ENCODE measurements around the gene NAPG. TPM values are rescaled to one million over a fixed set of nuclear protein-coding genes. Genes with fewer than 3 reads are reported as not detected.

Gene NAPG
- total RNA-seq (10 to 100 TPM; 16.6 to 23.0 TPM), polyA plus RNA-seq (10 to 100 TPM in 1 of 2 donors, 1 to 10 TPM in 1; 8.1 to 12.6 TPM)

DNA sequence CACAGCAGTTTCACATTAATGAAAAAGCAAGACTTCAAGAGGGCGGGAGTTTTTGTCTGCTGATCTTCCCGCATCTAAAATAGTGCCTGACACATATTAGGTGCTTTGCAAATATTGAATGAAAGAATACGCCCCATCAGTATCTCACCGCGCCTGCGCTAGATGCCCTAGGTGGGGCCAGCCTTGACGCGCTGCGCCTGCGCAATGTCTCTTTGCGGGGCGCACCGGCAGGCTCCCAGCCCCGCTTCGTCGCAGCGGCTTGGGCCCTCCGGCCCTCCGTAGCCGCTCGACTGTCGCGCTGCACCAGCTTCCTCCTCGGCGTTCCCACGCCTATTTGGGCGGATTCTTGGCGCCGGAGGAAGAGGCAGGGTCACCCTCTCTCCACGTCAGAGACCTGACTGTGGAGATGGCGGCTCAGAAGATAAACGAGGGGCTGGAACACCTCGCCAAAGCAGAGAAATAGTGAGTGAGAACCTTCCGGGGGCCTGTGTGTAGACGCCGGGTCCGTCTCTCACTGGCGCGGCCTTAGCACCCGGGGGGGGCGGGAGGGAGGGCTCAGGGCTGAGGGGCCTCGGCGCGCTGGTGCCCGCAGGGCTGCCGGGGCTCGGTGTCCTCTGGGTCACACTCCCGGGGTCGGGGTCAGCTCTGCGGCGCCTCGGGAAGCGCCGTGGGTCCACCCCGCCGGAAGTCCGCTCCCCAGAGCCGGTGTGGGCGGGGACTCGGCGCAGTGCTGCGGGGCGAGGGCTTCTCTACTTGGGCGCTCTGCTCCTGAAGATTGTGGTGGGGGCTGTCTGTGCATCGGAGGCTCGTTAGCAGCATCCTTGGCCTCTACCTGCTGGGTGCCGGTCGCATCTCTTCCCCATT is at the start of gene NAPG:
Gene NAPG, plus strand, starts transcription at position 331 of the 864 bp plus-strand sequence. Its CDS starts 76 bp downstream, at position 407.
- H3K4me3 ChIP-seq (ENCODE audit: low read depth in 1 of 3, low read length in 3 of 3), result peak within 1 kb of the TSS; percentile 92 to 98 (median 97)
- DNase-seq (ENCODE audit: low spot score), result peak; percentile 88
- peak within 1 kb of the TSS; percentile 4 to 70 for H3K9ac ChIP-seq (ENCODE audit: low read depth in 1 of 2, low read length in 2 of 2)
- H3K4me1 ChIP-seq (ENCODE audit: control insufficient read depth in 4 of 4, insufficient read depth in 4 of 4, low read length in 3 of 4), result peaks cover 9 to 30% (median 20%) of the 10 kb centered on the region in 4 donors
- peak within 1 kb of the TSS; percentile 60 to 77 for H3K27ac ChIP-seq (ENCODE audit: low read depth in 1 of 2, low read length in 2 of 2)
- no peaks in the 10 kb centered on the region for H3K9me3 ChIP-seq (ENCODE audit: control insufficient read depth in 4 of 4, low read length in 3 of 4)
- under 1% methylated on average over 68 of the region's 68 CpGs for WGBS
- H3K36me3 ChIP-seq (ENCODE audit: control insufficient read depth in 4 of 4, insufficient read depth in 3 of 4, low read depth in 1 of 4, low read length in 3 of 4), result no peaks in the 10 kb centered on the region
- TF ChIP-seq GABPA (IDR thresholded peaks at IDR 0.05 in 1 of 2, conservative IDR thresholded peaks at IDR 0.05 in 1 of 2), result peak in 1 of 2 donors; percentile 88
- peak; percentile 39 for TF ChIP-seq TAF1 (conservative IDR thresholded peaks at IDR 0.05)
- TF ChIP-seq EGR1 (IDR thresholded peaks at IDR 0.05; ENCODE audit: low read depth in 2 of 2), result peak in 1 of 2 donors; percentile 18
- peak; percentile 75 for TF ChIP-seq FOXA1 (IDR thresholded peaks at IDR 0.05)
- peak in 1 of 2 donors; percentile 32 for TF ChIP-seq HNF4A (conservative IDR thresholded peaks at IDR 0.05)
- peak; percentile 92 for TF ChIP-seq YY1 (IDR thresholded peaks at IDR 0.05)
- TF ChIP-seq JUND (IDR thresholded peaks at IDR 0.05), result peak in 1 of 2 donors; percentile 40
- TF ChIP-seq, protein P1, sequence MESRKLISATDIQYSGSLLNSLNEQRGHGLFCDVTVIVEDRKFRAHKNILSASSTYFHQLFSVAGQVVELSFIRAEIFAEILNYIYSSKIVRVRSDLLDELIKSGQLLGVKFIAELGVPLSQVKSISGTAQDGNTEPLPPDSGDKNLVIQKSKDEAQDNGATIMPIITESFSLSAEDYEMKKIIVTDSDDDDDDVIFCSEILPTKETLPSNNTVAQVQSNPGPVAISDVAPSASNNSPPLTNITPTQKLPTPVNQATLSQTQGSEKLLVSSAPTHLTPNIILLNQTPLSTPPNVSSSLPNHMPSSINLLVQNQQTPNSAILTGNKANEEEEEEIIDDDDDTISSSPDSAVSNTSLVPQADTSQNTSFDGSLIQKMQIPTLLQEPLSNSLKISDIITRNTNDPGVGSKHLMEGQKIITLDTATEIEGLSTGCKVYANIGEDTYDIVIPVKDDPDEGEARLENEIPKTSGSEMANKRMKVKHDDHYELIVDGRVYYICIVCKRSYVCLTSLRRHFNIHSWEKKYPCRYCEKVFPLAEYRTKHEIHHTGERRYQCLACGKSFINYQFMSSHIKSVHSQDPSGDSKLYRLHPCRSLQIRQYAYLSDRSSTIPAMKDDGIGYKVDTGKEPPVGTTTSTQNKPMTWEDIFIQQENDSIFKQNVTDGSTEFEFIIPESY (IDR thresholded peaks at IDR 0.05), result peak; percentile 94
- TF ChIP-seq, protein P2, sequence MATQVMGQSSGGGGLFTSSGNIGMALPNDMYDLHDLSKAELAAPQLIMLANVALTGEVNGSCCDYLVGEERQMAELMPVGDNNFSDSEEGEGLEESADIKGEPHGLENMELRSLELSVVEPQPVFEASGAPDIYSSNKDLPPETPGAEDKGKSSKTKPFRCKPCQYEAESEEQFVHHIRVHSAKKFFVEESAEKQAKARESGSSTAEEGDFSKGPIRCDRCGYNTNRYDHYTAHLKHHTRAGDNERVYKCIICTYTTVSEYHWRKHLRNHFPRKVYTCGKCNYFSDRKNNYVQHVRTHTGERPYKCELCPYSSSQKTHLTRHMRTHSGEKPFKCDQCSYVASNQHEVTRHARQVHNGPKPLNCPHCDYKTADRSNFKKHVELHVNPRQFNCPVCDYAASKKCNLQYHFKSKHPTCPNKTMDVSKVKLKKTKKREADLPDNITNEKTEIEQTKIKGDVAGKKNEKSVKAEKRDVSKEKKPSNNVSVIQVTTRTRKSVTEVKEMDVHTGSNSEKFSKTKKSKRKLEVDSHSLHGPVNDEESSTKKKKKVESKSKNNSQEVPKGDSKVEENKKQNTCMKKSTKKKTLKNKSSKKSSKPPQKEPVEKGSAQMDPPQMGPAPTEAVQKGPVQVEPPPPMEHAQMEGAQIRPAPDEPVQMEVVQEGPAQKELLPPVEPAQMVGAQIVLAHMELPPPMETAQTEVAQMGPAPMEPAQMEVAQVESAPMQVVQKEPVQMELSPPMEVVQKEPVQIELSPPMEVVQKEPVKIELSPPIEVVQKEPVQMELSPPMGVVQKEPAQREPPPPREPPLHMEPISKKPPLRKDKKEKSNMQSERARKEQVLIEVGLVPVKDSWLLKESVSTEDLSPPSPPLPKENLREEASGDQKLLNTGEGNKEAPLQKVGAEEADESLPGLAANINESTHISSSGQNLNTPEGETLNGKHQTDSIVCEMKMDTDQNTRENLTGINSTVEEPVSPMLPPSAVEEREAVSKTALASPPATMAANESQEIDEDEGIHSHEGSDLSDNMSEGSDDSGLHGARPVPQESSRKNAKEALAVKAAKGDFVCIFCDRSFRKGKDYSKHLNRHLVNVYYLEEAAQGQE (IDR thresholded peaks at IDR 0.05), result peak; percentile 49
- TF ChIP-seq ATF3 (IDR thresholded peaks at IDR 0.05), result no peak
- TF ChIP-seq RXRA (IDR thresholded peaks at IDR 0.05), result peak; percentile 43 to 51
- TF ChIP-seq, protein P3, sequence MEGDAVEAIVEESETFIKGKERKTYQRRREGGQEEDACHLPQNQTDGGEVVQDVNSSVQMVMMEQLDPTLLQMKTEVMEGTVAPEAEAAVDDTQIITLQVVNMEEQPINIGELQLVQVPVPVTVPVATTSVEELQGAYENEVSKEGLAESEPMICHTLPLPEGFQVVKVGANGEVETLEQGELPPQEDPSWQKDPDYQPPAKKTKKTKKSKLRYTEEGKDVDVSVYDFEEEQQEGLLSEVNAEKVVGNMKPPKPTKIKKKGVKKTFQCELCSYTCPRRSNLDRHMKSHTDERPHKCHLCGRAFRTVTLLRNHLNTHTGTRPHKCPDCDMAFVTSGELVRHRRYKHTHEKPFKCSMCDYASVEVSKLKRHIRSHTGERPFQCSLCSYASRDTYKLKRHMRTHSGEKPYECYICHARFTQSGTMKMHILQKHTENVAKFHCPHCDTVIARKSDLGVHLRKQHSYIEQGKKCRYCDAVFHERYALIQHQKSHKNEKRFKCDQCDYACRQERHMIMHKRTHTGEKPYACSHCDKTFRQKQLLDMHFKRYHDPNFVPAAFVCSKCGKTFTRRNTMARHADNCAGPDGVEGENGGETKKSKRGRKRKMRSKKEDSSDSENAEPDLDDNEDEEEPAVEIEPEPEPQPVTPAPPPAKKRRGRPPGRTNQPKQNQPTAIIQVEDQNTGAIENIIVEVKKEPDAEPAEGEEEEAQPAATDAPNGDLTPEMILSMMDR (IDR thresholded peaks at IDR 0.05; ENCODE audit: low read depth, low read length, missing input control), result no peak
- TF ChIP-seq HNF4G (IDR thresholded peaks at IDR 0.05), result no peak
- TF ChIP-seq FOXA2 (IDR thresholded peaks at IDR 0.05), result peak; percentile 34
- peak; percentile 73 for TF ChIP-seq SP1 (IDR thresholded peaks at IDR 0.05)
- TF ChIP-seq NR2F2 (IDR thresholded peaks at IDR 0.05), result peak; percentile 50
- no peak for TF ChIP-seq RAD21 (IDR thresholded peaks at IDR 0.05)
- TF ChIP-seq, protein P4, sequence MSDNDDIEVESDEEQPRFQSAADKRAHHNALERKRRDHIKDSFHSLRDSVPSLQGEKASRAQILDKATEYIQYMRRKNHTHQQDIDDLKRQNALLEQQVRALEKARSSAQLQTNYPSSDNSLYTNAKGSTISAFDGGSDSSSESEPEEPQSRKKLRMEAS (IDR thresholded peaks at IDR 0.05), result peak; percentile 59
- no peaks in the 10 kb centered on the region for H3K27me3 ChIP-seq (ENCODE audit: control insufficient read depth in 4 of 4, insufficient read depth in 4 of 4, low read length in 3 of 4)
